HUES6 (cell line): ENCODE results near the gene MTARC1.

ENCODE experiments used
- H3K27ac ChIP-seq: 2 replicates; pipeline ENCODE4 v1.7.0; 2013; ENCODE audit warnings: low read depth, mild to moderate bottlenecking, low read length, inconsistent platforms
- H3K27me3 ChIP-seq: 2 replicates; pipeline ENCODE4 v1.6.1; 2013; ENCODE audit warnings: low read length; ENCODE audit not compliant: control insufficient read depth, insufficient read depth
- H3K36me3 ChIP-seq: 2 replicates; pipeline ENCODE4 v1.6.1; 2013; ENCODE audit warnings: low read length; ENCODE audit not compliant: control insufficient read depth, insufficient read depth
- H3K4me1 ChIP-seq: 2 replicates; pipeline ENCODE4 v1.6.1; 2013; ENCODE audit warnings: low read length; ENCODE audit not compliant: control insufficient read depth, insufficient read depth
- H3K4me3 ChIP-seq: 2 replicates; pipeline ENCODE4 v1.5.1; 2013; ENCODE audit warnings: low read depth, low read length
- H3K9ac ChIP-seq: one replicate; pipeline ENCODE4 v1.6.1; 2013; ENCODE audit warnings: mild to moderate bottlenecking, low read length
- H3K9me3 ChIP-seq: 2 replicates; pipeline ENCODE4 v1.6.1; 2013; ENCODE audit warnings: low read depth, low read length; ENCODE audit not compliant: control insufficient read depth, insufficient read depth

Gene MTARC1

DNA sequence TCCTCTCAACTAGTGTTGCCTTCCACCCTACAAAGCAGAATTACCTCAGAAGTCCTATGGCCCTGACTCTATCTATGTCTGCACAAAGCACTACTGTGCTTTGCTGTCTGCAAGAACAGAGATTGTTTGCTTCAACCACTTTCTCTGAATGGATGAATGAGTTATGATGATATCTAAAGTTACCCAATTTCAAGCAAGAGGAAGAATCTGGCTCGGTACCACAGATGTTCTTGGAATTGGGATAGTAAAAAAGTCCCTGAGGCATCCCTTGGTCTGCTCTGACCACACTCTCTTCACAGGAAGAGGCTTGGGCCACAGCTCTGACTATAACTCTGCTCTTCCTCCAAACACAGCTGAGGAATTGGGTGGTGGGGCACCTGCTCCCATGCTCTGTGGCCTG is 31.2 kb downstream of the MTARC1 start:
- H3K4me3 ChIP-seq, result no peak overlapping the region
- no peaks in the 10 kb centered on the region; the same call in 1 of the 2 replicates for H3K36me3 ChIP-seq
- peak overlapping the region; percentile 22; the same call in 1 of the 2 replicates for H3K27ac ChIP-seq
- H3K4me1 ChIP-seq, result peaks cover 17% of the 10 kb centered on the region
- H3K9me3 ChIP-seq, result no peaks in the 10 kb centered on the region
- H3K9ac ChIP-seq, result no peak overlapping the region
- no peaks in the 10 kb centered on the region for H3K27me3 ChIP-seq

DNA sequence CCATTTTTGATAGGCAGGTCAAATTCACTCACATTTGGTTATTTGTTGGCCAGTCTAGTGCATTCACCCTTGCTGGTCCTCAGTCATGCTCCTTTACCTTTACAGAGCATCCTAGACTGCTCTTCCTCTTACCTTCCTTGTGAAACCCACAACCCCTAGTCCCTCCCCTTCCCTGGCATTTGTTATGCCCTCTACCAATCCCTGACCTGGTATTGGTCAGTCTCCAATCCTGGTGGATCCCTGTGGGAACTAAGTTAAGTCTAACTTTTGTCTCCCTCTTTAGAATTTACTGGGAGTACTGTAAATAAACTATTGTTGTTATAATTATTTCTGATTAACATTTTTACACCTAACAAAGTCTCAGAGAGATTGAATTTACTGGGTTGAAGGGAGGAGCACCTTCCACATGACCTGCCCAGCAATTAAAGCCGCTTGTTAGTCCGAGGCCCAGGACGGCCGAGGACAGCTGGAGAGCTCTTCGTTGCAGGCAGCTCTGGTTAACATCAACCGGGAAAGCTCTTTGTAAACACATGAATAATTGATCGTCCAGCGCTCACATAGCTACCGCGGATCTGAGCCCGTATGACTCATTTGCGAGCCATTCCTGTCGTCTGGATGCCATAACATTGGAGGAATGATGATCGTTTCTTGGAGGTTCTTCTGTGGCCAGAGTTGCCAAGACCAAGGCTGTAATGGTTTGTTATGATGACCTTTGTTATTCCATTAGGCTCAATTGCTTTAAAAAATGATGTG is 31.9 kb downstream of the MTARC1 start:
- Histone ChIP-seq H3K9ac (no peak overlapping the region), H3K36me3 (no peaks in the 10 kb centered on the region; the same call in 1 of the 2 replicates), H3K4me3 (0 out of 2 replicates have a peak overlapping the region, but pooled peaks have one; percentile 23), H3K9me3 (no peaks in the 10 kb centered on the region), H3K27me3 (no peaks in the 10 kb centered on the region), H3K27ac (peak overlapping the region; percentile 6; the same call in 1 of the 2 replicates), H3K4me1 (peaks cover 17% of the 10 kb centered on the region)

DNA sequence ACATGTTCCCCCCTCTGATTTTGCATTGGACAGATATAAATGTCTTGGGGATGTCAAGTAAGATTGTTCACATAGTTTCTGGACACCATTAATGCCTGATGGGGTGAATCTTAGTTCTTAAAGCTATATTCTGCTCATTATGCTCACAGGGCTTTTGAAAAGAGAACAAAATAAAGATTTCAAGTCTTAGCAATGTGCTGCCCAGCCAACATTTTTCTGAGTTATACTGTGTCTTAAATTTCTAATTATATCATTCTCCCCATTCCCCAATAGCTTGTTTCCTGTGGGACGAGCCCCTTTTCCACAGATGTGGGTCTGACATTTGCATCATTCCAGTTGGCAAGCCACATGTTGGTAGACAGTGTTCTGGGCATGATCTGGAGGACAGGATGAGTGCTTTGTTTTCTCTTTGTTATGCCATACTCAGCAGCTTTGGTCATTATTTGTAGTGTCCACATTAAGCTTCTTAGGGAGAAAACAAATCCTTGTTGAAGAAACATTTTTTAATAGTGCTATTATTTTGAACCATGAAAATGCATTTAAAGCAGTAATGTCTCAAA is 32.8 kb downstream of the MTARC1 start:
- H3K36me3 ChIP-seq, result no peaks in the 10 kb centered on the region
- peaks cover 17% of the 10 kb centered on the region for H3K4me1 ChIP-seq
- H3K27ac ChIP-seq, result peak overlapping the region; percentile 6; the same call in 1 of the 2 replicates
- no peak overlapping the region for H3K4me3 ChIP-seq
- H3K27me3 ChIP-seq, result no peaks in the 10 kb centered on the region
- H3K9me3 ChIP-seq, result no peaks in the 10 kb centered on the region
- no peak overlapping the region for H3K9ac ChIP-seq

DNA sequence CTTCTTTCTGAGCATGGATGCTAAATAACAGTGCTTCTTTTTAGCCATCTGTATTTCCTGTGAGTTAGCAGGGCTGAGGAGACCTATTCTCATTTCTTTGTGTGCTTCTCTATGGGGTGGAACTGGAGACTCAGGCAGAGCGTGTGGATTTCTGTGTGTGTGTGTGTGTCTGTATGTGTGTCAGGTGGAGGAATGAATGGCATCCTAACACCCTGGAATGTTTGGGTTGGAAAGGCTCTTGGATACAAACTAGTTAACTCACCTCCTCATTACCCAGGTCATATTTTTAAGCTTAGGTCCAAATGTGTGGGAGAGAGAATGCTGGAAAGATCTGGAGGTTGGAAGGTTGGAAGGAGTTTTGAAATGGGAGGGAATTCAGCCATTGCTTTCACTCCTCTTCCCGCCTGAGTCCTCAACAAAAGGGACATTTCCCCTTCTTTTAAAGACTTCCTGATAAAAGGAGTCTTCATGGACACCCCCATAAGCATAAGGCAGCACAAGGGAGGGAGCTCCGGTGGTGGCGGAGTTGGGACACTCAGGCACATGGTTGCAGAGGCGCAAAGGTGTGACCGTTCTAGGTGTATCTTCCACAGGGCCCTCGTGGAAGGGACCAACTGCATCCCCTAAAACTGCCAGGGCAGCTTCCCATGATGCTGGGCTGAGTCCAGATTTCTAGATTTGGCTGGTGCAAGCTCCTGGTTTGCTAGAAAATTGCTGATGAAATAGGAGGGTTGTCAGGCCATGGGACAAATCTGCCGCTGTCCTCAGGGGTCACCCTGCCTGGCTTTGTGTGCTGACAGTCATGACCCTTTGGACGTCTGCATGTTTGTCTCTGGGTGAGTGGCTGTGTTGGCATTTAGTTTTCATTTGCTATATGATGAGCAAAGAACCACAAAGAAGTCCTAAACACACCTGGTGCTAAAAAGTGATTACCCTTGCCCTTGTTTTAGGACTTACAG is 37.6 kb downstream of the MTARC1 start:
- Histone ChIP-seq H3K4me3 (no peak overlapping the region), H3K27ac (no peak overlapping the region), H3K9ac (no peak overlapping the region), H3K27me3 (no peaks in the 10 kb centered on the region), H3K4me1 (peaks cover 10% of the 10 kb centered on the region), H3K9me3 (no peaks in the 10 kb centered on the region), H3K36me3 (no peaks in the 10 kb centered on the region)

DNA sequence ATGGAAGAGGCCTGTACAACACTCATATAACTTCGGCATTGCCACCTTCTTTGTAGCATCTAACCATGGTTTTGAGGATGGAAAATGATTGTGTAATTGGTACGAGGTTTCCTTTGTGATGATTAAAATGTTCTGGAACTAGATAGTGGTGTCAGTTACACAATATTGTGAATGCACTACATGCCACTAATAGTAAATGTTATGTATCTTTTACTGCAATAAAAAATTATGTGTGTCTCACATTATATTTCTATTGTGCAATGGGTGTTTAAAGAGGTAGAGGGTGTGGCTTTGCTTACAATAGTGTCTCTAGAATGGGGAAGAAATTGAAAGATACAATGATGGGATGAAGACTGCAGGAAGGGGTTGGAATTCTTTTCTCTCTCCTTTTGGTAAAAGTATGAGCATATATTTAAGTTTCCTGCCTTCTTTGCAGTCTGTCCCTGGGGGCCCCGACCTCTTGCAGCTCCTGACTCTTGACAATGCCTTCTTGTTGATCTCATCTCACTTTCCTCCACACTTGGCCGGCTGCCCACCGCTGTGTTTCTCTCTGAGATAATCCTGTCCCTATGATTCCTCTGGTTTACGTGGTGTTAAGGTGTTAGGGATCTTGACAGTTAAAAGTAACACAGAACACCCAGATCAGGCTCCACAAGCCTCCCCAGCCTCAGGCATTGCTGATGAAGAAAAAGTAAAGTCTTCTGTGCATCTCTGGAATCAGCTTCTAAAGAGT is 39.3 kb downstream of the MTARC1 start:
- no peak overlapping the region for H3K4me3 ChIP-seq
- H3K27me3 ChIP-seq, result no peaks in the 10 kb centered on the region
- H3K27ac ChIP-seq, result no peak overlapping the region
- no peaks in the 10 kb centered on the region for H3K36me3 ChIP-seq
- peaks cover 6% of the 10 kb centered on the region; the same call in 1 of the 2 replicates for H3K4me1 ChIP-seq
- no peak overlapping the region for H3K9ac ChIP-seq
- H3K9me3 ChIP-seq, result peaks cover under 1% of the 10 kb centered on the region; the same call in 1 of the 2 replicates

DNA sequence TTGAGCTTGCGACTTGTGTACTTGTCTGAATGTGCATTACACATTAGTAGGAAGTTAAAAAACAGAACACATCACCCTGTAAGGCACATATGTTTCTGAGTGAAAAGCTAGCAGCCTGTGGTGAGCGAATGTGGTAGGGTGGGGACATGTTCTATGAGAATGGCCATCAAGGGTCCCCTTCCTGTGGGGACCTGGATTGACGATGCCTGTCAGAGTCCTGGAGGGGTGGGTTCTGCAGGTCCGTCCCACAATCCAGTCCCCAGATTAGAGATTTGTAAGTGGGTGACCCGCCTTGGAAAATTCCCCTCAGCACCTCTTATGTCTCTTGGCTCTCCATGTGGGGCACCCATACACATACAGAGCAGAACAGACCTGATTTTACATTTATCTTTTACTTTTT is 40.0 kb downstream of the MTARC1 start:
- no peak overlapping the region for H3K4me3 ChIP-seq
- no peak overlapping the region for H3K27ac ChIP-seq
- peaks cover 2% of the 10 kb centered on the region; the same call in 1 of the 2 replicates for H3K9me3 ChIP-seq
- H3K36me3 ChIP-seq, result no peaks in the 10 kb centered on the region
- no peak overlapping the region for H3K9ac ChIP-seq
- no peaks in the 10 kb centered on the region for H3K27me3 ChIP-seq
- H3K4me1 ChIP-seq, result peaks cover 6% of the 10 kb centered on the region; the same call in 1 of the 2 replicates

DNA sequence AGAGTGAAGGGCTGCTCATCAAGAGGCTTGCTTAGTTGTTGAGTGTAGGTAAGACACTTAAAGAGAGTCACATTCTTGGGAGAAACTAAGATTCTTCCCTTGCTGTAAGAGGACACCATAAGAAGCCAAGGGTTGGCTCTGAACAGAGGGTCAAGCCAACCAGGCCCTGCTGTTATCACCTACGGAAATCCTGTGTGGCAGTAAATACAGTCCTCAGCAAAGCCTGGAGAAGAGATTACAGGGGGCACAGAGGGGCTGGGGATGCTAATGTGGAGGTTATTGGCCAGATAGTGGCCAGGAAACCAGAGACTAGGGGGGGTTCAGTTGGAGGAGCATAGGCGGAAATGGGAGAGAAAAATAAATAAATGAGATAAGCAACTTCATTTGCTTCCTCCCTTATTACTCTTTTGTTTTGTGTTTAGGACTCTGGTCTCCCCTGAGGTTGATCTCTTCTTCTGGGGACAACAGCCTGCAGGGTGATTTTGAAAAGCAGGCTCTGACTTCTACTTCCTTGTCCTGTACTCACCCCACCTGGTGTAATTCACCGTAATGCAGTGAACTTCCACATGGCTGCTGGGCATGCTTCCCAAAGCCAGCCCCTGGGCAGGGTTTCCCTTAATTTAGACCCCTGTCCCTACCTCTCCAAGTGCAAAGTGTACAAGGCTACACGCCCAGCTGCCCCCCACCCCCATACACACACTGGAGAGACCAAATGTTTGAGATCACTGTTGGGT is 40.9 kb downstream of the MTARC1 start:
- Histone ChIP-seq H3K4me3 (no peak overlapping the region), H3K36me3 (no peaks in the 10 kb centered on the region), H3K27me3 (no peaks in the 10 kb centered on the region), H3K9me3 (peaks cover 2% of the 10 kb centered on the region; the same call in 1 of the 2 replicates), H3K9ac (no peak overlapping the region), H3K4me1 (peaks cover 6% of the 10 kb centered on the region; the same call in 1 of the 2 replicates), H3K27ac (no peak overlapping the region)

DNA sequence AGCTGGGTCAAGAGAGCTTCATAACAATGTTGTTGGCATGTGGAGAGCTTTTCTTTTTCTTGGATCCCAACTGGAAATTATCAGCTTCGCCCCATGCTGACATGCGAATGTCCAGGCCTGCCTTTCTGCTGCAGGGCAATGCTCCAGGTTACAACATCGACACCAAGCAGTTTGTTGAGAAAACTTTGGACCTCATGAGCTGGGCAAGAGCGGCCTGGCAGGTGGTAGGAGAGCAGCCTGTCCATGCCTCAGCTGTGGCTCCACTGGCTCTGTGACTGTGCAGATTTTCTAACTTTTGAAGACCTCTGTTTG is 41.4 kb downstream of the MTARC1 start:
- peaks cover 2% of the 10 kb centered on the region; the same call in 1 of the 2 replicates for H3K9me3 ChIP-seq
- H3K27me3 ChIP-seq, result no peaks in the 10 kb centered on the region
- H3K4me1 ChIP-seq, result peaks cover 6% of the 10 kb centered on the region; the same call in 1 of the 2 replicates
- H3K36me3 ChIP-seq, result no peaks in the 10 kb centered on the region
- no peak overlapping the region for H3K9ac ChIP-seq
- no peak overlapping the region for H3K4me3 ChIP-seq
- no peak overlapping the region for H3K27ac ChIP-seq

DNA sequence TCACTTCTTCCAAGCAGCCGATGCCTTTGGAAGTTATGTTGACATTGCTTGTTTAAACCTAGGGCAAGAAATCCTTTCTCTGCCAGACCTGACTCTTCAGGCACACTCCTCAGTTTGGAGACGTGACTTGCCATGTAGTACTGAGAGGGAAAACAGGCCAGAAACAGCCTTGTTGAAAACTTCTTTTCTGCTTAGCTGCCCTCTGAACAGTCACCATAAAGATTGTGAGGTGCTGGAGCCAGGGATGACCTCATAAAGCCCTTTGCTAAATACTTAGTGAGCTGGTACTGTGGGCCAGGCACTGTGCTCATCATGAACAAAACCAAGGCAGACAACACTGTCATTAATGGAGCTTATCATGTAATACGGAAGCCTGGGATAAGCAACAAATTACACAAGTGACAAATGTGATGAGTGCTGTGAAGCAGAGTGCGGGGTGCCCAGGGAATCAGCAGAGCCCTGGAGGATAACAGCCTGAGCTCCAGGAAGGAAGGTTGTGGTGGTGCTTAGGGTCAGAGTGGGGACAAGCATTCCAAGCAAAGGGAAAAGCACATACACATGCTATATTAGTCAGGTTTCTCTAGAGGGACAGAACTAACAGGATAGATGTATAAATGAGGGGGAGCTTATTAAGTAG is 42.4 kb downstream of the MTARC1 start:
- Histone ChIP-seq H3K4me1 (peaks cover 6% of the 10 kb centered on the region; the same call in 1 of the 2 replicates), H3K4me3 (no peak overlapping the region), H3K9me3 (peaks cover 2% of the 10 kb centered on the region; the same call in 1 of the 2 replicates), H3K27ac (no peak overlapping the region), H3K27me3 (no peaks in the 10 kb centered on the region), H3K9ac (no peak overlapping the region), H3K36me3 (no peaks in the 10 kb centered on the region)
